Measurements from ENCODE around the gene RFFL.

- TF ChIP-seq EZH2 (IDR thresholded peaks at IDR 0.05; ENCODE audit: borderline replicate concordance, insufficient read depth, low read length, poor library complexity, severe bottlenecking): no peak
- TF ChIP-seq CTCF (IDR thresholded peaks at IDR 0.05; ENCODE audit: poor library complexity, severe bottlenecking): no peak
- TF ChIP-seq, protein P1, sequence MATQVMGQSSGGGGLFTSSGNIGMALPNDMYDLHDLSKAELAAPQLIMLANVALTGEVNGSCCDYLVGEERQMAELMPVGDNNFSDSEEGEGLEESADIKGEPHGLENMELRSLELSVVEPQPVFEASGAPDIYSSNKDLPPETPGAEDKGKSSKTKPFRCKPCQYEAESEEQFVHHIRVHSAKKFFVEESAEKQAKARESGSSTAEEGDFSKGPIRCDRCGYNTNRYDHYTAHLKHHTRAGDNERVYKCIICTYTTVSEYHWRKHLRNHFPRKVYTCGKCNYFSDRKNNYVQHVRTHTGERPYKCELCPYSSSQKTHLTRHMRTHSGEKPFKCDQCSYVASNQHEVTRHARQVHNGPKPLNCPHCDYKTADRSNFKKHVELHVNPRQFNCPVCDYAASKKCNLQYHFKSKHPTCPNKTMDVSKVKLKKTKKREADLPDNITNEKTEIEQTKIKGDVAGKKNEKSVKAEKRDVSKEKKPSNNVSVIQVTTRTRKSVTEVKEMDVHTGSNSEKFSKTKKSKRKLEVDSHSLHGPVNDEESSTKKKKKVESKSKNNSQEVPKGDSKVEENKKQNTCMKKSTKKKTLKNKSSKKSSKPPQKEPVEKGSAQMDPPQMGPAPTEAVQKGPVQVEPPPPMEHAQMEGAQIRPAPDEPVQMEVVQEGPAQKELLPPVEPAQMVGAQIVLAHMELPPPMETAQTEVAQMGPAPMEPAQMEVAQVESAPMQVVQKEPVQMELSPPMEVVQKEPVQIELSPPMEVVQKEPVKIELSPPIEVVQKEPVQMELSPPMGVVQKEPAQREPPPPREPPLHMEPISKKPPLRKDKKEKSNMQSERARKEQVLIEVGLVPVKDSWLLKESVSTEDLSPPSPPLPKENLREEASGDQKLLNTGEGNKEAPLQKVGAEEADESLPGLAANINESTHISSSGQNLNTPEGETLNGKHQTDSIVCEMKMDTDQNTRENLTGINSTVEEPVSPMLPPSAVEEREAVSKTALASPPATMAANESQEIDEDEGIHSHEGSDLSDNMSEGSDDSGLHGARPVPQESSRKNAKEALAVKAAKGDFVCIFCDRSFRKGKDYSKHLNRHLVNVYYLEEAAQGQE (IDR thresholded peaks at IDR 0.05; ENCODE audit: borderline replicate concordance): no peak
- TF ChIP-seq POLR2AphosphoS5 (IDR thresholded peaks at IDR 0.05): no peak
- no peak for TF ChIP-seq SMC3 (conservative IDR thresholded peaks at IDR 0.05; ENCODE audit: poor library complexity)
- TF ChIP-seq EP300 (conservative IDR thresholded peaks at IDR 0.05; ENCODE audit: poor library complexity, severe bottlenecking): no peak
These were observed 74.0 kb downstream of the RFFL start for GRCh38 chr17:34989473-34989872.

All from neural cell (in vitro differentiated cells).